ENCODE results near the gene ANKRD7. TPM values are rescaled to one million over a fixed set of nuclear protein-coding genes. Genes with fewer than 3 reads are reported as not detected.

Gene ANKRD7
- polyA plus RNA-seq, 1 of the 3 experiments (the other 2 are of a cell fraction): 0.44 TPM

GRCh38 chr7:118182593-118183427 lies 41.7 kb upstream of the ANKRD7 start:
- H3K4me2 ChIP-seq: peak overlapping the region; percentile 79
- no peaks in the 10 kb centered on the region for H3K27me3 ChIP-seq (ENCODE audit: insufficient read depth)
- ChIA-PET POLR2A (no interaction called here), CTCF (no interaction called here)
- peak overlapping the region; percentile 81 to 96 for H3K27ac ChIP-seq (ENCODE audit: low read depth in 2 of 2, low read length in 1 of 2)
- H3K36me3 ChIP-seq (replicated peaks in 1 of 2; ENCODE audit: control insufficient read depth in 1 of 2, insufficient read depth in 2 of 2, low read length in 1 of 2): peaks cover 22 to 23% of the 10 kb centered on the region in 2 experiments
- peak overlapping the region; percentile 95 to 98 for H3K4me3 ChIP-seq (ENCODE audit: low read depth in 2 of 2, low read length in 1 of 2)
- H3F3A ChIP-seq (replicated peaks; ENCODE audit: insufficient read depth): peaks cover 19% of the 10 kb centered on the region
- WGBS (ENCODE audit: low lambda C conversion rate): 54% methylated on average over 13 of the region's 13 CpGs
- no peaks in the 10 kb centered on the region; the same call in 1 of the 2 replicates for H3K9me2 ChIP-seq
- peaks cover 53% of the 10 kb centered on the region for H3K79me2 ChIP-seq (ENCODE audit: insufficient read depth)
- no peaks in the 10 kb centered on the region for H3K9me3 ChIP-seq
- TF ChIP-seq SMC3 (IDR thresholded peaks at IDR 0.05; ENCODE audit: low read depth, low read length) (no peak), TAF1 (IDR thresholded peaks at IDR 0.05; ENCODE audit: borderline replicate concordance, low read depth, low read length) (no peak), IRF3 (IDR thresholded peaks at IDR 0.05; ENCODE audit: low read depth, low read length) (no peak)
- H4K20me1 ChIP-seq (ENCODE audit: insufficient read depth): peaks cover 5% of the 10 kb centered on the region; the same call in 1 of the 2 replicates
- DNase-seq: peak; percentile 7
- H2AFZ ChIP-seq (ENCODE audit: low read depth): peak overlapping the region; percentile 82
- peaks cover 5 to 17% of the 10 kb centered on the region in 2 experiments; a peak in 3 of 4 replicates for H3K4me1 ChIP-seq (ENCODE audit: control insufficient read depth in 1 of 2, insufficient read depth in 2 of 2, low read depth in 1 of 2, low read length in 1 of 2)
- peak overlapping the region; percentile 81 for H3K9ac ChIP-seq

- Histone ChIP-seq H3K4me2 (peak overlapping the region; percentile 79), H4K20me1 (ENCODE audit: insufficient read depth) (peaks cover 5% of the 10 kb centered on the region; the same call in 1 of the 2 replicates), H3F3A (replicated peaks; ENCODE audit: insufficient read depth) (peaks cover 19% of the 10 kb centered on the region), H3K9me2 (no peaks in the 10 kb centered on the region; the same call in 1 of the 2 replicates), H3K4me1 (ENCODE audit: control insufficient read depth in 1 of 2, insufficient read depth in 2 of 2, low read depth in 1 of 2, low read length in 1 of 2) (peaks cover 5 to 17% of the 10 kb centered on the region in 2 experiments; a peak in 3 of 4 replicates), H3K27me3 (ENCODE audit: insufficient read depth) (no peaks in the 10 kb centered on the region), H3K9me3 (no peaks in the 10 kb centered on the region), H2AFZ (ENCODE audit: low read depth) (peak overlapping the region; percentile 82), H3K36me3 (replicated peaks in 1 of 2; ENCODE audit: control insufficient read depth in 1 of 2, insufficient read depth in 2 of 2, low read length in 1 of 2) (peaks cover 28 to 29% of the 10 kb centered on the region in 2 experiments), H3K27ac (ENCODE audit: low read depth in 2 of 2, low read length in 1 of 2) (peak overlapping the region; percentile 81 to 96), H3K79me2 (ENCODE audit: insufficient read depth) (peaks cover 59% of the 10 kb centered on the region), H3K9ac (peak overlapping the region; percentile 81), H3K4me3 (ENCODE audit: low read depth in 2 of 2, low read length in 1 of 2) (peak overlapping the region; percentile 95 to 98)
- CTCF ChIA-PET: no interaction called here
- no peak for DNase-seq
- TF ChIP-seq TEAD4 (IDR thresholded peaks at IDR 0.05; ENCODE audit: borderline replicate concordance, insufficient read depth): no peak
- no peak for TF ChIP-seq CTCF (IDR thresholded peaks at IDR 0.05)
- TF ChIP-seq RCOR1 (IDR thresholded peaks at IDR 0.05; ENCODE audit: low read length): no peak
- TF ChIP-seq GATA2 (CRISPR knock-in tag; IDR thresholded peaks at IDR 0.05): 0 out of 2 replicates have a peak, but pooled peaks have one; percentile 3
- no peak for TF ChIP-seq CHD2 (IDR thresholded peaks at IDR 0.05; ENCODE audit: low read length, partially characterized antibody)
- TF ChIP-seq PBX3 (IDR thresholded peaks at IDR 0.05): no peak
- no peak for TF ChIP-seq MAX (IDR thresholded peaks at IDR 0.05; ENCODE audit: low read depth)
- no peak for TF ChIP-seq RAD21 (IDR thresholded peaks at IDR 0.05; ENCODE audit: low read length)
- TF ChIP-seq USF1 (IDR thresholded peaks at IDR 0.05; ENCODE audit: borderline replicate concordance, low read depth): no peak
- TF ChIP-seq ELF1 (IDR thresholded peaks at IDR 0.05): no peak
- no peak for TF ChIP-seq EP300 (IDR thresholded peaks at IDR 0.05; ENCODE audit: borderline replicate concordance in 1 of 2, low read depth in 1 of 2, low read length in 1 of 2)
- TF ChIP-seq YY1 (IDR thresholded peaks at IDR 0.05; ENCODE audit: low read depth): peak; percentile 46; the same call in 1 of the 2 replicates
- TF ChIP-seq RXRA (IDR thresholded peaks at IDR 0.05; ENCODE audit: borderline replicate concordance, low read depth): no peak
- POLR2A ChIA-PET: no interaction called here
- WGBS (ENCODE audit: low lambda C conversion rate): 4% methylated on average over 15 of the region's 15 CpGs
These were observed 41.1 kb upstream of the ANKRD7 start for GRCh38 chr7:118183428-118183785.
